Measurements from ENCODE around the gene BEST4. TPM values are rescaled to one million over a fixed set of nuclear protein-coding genes. Genes with fewer than 3 reads are reported as not detected.

The BEST4 gene
- total and polyA plus RNA-seq, 2 of the 8 experiments (the other 6 are each of a cell fraction or from before 2014, with no cell fraction given) = 0.76 to 1.4 TPM

DNA sequence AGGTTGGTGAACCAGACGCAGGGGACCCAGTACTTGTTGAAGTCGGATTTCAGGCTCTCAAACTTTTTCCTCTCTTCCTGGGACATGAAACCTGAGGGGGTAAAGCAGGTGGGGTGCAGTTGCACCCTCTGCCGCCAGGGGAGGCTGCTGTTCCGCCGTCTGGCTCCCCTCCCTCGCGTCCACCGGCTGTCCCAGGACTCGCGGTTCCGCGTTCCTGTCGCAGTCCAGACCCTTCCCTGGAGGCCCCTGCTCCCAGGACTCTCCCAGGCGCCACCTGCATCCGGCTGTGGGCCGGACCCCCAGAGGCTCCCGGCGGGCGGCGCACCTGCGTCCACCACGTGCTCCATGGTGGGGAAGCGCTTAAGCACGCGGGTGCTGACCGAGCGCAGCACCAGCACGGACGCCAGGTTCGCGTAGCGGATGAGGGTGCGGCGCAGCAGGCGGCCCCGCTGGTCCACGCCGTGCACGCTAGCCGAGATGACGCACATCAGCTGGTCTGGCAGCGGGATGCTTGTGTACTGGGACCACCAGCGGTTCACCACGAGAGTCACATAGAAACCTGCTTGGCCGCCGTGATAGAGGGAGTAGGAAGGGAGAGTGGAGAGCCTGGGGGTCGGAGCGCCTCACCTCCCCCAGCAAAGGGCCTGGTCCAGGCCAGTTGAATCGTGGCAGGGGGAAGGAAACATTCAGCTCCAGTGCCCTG lies 1.7 kb downstream of the BEST4 start:
- Histone ChIP-seq H2BK120ac (replicated peaks; ENCODE audit: low read depth, low read length) (no peak overlapping the region), H2BK20ac (ENCODE audit: low read length) (no peak overlapping the region; the same call in 1 of the 2 replicates), H3K27ac (ENCODE audit: low read depth, low read length) (no peak overlapping the region), H3K18ac (ENCODE audit: extremely low read depth, low read length) (peak overlapping the region; percentile 97), H3K36me3 (ENCODE audit: control insufficient read depth in 2 of 4, insufficient read depth in 4 of 4, low read length in 3 of 4) (peaks cover 0 to under 1% (median 0%) of the 10 kb centered on the region in 4 experiments; a peak in 1 of 8 replicates), H3K4me3 (ENCODE audit: extremely low read depth in 1 of 4, insufficient read depth in 2 of 4, low read depth in 3 of 4, low read length in 4 of 4) (peak overlapping the region; percentile 17 to 58 (median 46)), H3K23ac (ENCODE audit: insufficient read length) (no peak overlapping the region), H2BK15ac (ENCODE audit: low read length) (peak overlapping the region; percentile 99; the same call in 1 of the 2 replicates), H3K4ac (replicated peaks; ENCODE audit: insufficient read length, low read depth, low read length) (peak overlapping the region; percentile 69), H4K5ac (ENCODE audit: insufficient read length, low read depth, low read length) (peak overlapping the region; percentile 20), H3K9ac (replicated peaks in 1 of 4; ENCODE audit: extremely low read depth in 1 of 4, low read depth in 3 of 4, low read length in 3 of 4) (peak overlapping the region in 3 of 4 experiments; percentile 17 to 50 (median 45); a peak in 4 of 7 replicates), H3K56ac (replicated peaks; ENCODE audit: insufficient read length, low read depth, low read length) (no peak overlapping the region), H3K79me2 (ENCODE audit: control insufficient read depth in 1 of 2, insufficient read depth in 2 of 2, low read length in 2 of 2) (no peaks in the 10 kb centered on the region), H3K27me3 (replicated peaks in 1 of 4; ENCODE audit: control insufficient read depth in 3 of 4, extremely low read depth in 1 of 4, insufficient read depth in 3 of 4, low read length in 3 of 4) (peaks cover 0 to 7% (median 2%) of the 10 kb centered on the region in 4 experiments; a peak in 3 of 7 replicates), H2BK12ac (ENCODE audit: low read depth, low read length) (peak overlapping the region; percentile 96; the same call in 1 of the 2 replicates), H2BK5ac (ENCODE audit: low read depth, low read length) (peak overlapping the region; percentile 60; the same call in 1 of the 2 replicates), H3K14ac (ENCODE audit: insufficient read length) (no peak overlapping the region), H2AK5ac (ENCODE audit: low read depth, low read length) (0 out of 2 replicates have a peak overlapping the region, but pooled peaks have one; percentile 91), H3K9me3 (ENCODE audit: insufficient read depth in 2 of 2, low read depth in 1 of 2, low read length in 1 of 2) (no peaks in the 10 kb centered on the region), H4K91ac (replicated peaks; ENCODE audit: insufficient read length, low read length) (peak overlapping the region; percentile 90), H3K23me2 (ENCODE audit: low read depth, low read length) (peaks cover 6% of the 10 kb centered on the region; the same call in 1 of the 2 replicates), H2AFZ (ENCODE audit: low read length) (peak overlapping the region; percentile 31; the same call in 1 of the 2 replicates), H4K8ac (ENCODE audit: extremely low read depth, insufficient read depth, low read length) (peak overlapping the region; percentile 82; the same call in 1 of the 2 replicates), H3K4me1 (replicated peaks in 1 of 4; ENCODE audit: control insufficient read depth in 3 of 4, insufficient read depth in 4 of 4, low read length in 3 of 4) (peaks cover 4 to 18% (median 14%) of the 10 kb centered on the region in 4 experiments), H4K20me1 (replicated peaks in 1 of 2; ENCODE audit: control insufficient read depth in 1 of 2, insufficient read depth in 2 of 2, low read length in 2 of 2) (no peaks in the 10 kb centered on the region), H3K79me1 (ENCODE audit: low read depth, low read length) (0 out of 2 replicates have a peak, but pooled peaks cover 2% of the 10 kb centered on the region), H3K4me2 (ENCODE audit: insufficient read depth in 1 of 2, low read depth in 2 of 2, low read length in 2 of 2) (peak overlapping the region; percentile 64 to 74)
- whole genome bisulfite sequencing, 2 experiments (ENCODE audit: extremely low coverage in 1 of 2, insufficient coverage in 1 of 2, insufficient read length in 1 of 2, insufficient replicate concordance in 2 of 2, low coverage in 1 of 2, low lambda C conversion rate in 2 of 2, missing lambda C conversion rate in 1 of 2) = 8% methylated on average over 49 of the region's 49 CpGs; no CpG with 5 or more reads in 1 of the 2 experiments
- FAIRE-seq = no peak
- ChIA-PET CTCF (ENCODE audit: partially characterized antibody) (interaction anchor here (0.6 to 10.4 kb wide), 29 partner anchors 7 to 815 kb away, joined by 3 to 67 read pairs (median 6); partner anchors contain the start of genes BTBD19, HECTD3, PLK3 and RNU5D-1), POLR2A (ENCODE audit: partially characterized antibody) (interaction anchor here (0.6 to 23.6 kb wide), 11 partner anchors 8 to 60 kb away, joined by 3 to 428 read pairs (median 6); partner anchors contain the start of genes BTBD19, DYNLT4, PLK3 and RNU5D-1)
- peak in 1 of 2 experiments; percentile 94 for DNase-seq (ENCODE audit: low read depth in 1 of 2, low spot score in 2 of 2)
- TF ChIP-seq, protein P1, sequence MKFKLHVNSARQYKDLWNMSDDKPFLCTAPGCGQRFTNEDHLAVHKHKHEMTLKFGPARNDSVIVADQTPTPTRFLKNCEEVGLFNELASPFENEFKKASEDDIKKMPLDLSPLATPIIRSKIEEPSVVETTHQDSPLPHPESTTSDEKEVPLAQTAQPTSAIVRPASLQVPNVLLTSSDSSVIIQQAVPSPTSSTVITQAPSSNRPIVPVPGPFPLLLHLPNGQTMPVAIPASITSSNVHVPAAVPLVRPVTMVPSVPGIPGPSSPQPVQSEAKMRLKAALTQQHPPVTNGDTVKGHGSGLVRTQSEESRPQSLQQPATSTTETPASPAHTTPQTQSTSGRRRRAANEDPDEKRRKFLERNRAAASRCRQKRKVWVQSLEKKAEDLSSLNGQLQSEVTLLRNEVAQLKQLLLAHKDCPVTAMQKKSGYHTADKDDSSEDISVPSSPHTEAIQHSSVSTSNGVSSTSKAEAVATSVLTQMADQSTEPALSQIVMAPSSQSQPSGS (IDR thresholded peaks at IDR 0.05; ENCODE audit: low read length) = no peak
- TF ChIP-seq EP300 (IDR thresholded peaks at IDR 0.05; ENCODE audit: borderline replicate concordance in 1 of 2, low read depth in 2 of 2, low read length in 2 of 2) (peak in 1 of 2 experiments; percentile 98; a peak in 1 of 3 replicates), RNF2 (IDR thresholded peaks at IDR 0.05; ENCODE audit: borderline replicate concordance, low read depth, low read length, missing control alignments, poor library complexity, severe bottlenecking) (no peak), RXRA (IDR thresholded peaks at IDR 0.05; ENCODE audit: insufficient read depth, low read depth, low read length) (no peak), SIRT6 (IDR thresholded peaks at IDR 0.05; ENCODE audit: low read length) (no peak), MAX (IDR thresholded peaks at IDR 0.05) (peak; percentile 95), NANOG (IDR thresholded peaks at IDR 0.05; ENCODE audit: insufficient read depth, low read depth, low read length, poor library complexity, severe bottlenecking) (no peak)
